PC-3 (cell line): ENCODE data around the gene SCNN1B. TPM values are rescaled to one million over a fixed set of nuclear protein-coding genes. Genes with fewer than 3 reads are reported as not detected.

Experiments
- ATAC-seq: fragments of 200-7000 bp; cut with Tn5 transposase; 2 replicates; pipeline ENCODE4 v1.9.1; 2020; ENCODE audit warnings: mild to moderate bottlenecking, moderate library complexity
- BruUV-seq: library from RNA; stranded (reverse); fragments of 400-500 nt; replicated peaks from 2 replicates; lab custom pipeline; 2021; lab: Mats Ljungman, UMichigan
- CTCF ChIA-PET: fragments of 300-600 bp; sonication (Branson Sonifier 250); formaldehyde crosslinking; loops from one replicate; lab custom pipeline; 2022; ENCODE audit warnings: antibody characterized with exemption; lab: Charles Lee
- POLR2A ChIA-PET: fragments of 300-600 bp; sonication (Branson Sonifier 250); formaldehyde crosslinking; loops from one replicate; lab custom pipeline; 2022; ENCODE audit warnings: antibody characterized with exemption; ENCODE audit not compliant: unreplicated experiment; lab: Charles Lee
- DNase-seq: peaks from one replicate; pipeline ENCODE4 v3.0.0-alpha.2; 2015
- H2AFZ ChIP-seq: fragments of 300-600 bp; sonication (generic); 2 replicates; pipeline ENCODE4 v1.6.0; 2016; ENCODE audit warnings: antibody characterized with exemption, low read length
- H3F3A ChIP-seq: fragments of 300-600 bp; sonication (generic); one replicate; pipeline ENCODE4 v1.6.0; 2017; ENCODE audit warnings: antibody characterized with exemption, low read length, control low read depth, mild to moderate bottlenecking; ENCODE audit not compliant: unreplicated experiment
- H3K27ac ChIP-seq: fragments of 300-600 bp; sonication (generic); 2 replicates; pipeline ENCODE4 v1.5.1; 2016; ENCODE audit warnings: mild to moderate bottlenecking, low read length
- H3K27me3 ChIP-seq: fragments of 300-600 bp; sonication (generic); 2 replicates; pipeline ENCODE4 v1.6.1; 2016; ENCODE audit warnings: low read length, mixed read lengths
- H3K36me3 ChIP-seq: fragments of 300-600 bp; sonication (generic); 2 replicates; pipeline ENCODE4 v1.6.1; 2016; ENCODE audit warnings: low read depth, mixed run types, low read length, mixed read lengths
- H3K4me1 ChIP-seq: fragments of 300-600 bp; sonication (generic); 2 replicates; pipeline ENCODE4 v1.5.1; 2016; ENCODE audit warnings: low read length; ENCODE audit not compliant: insufficient read depth
- H3K4me2 ChIP-seq: fragments of 300-600 bp; sonication (generic); 2 replicates; pipeline ENCODE4 v1.6.0; 2016; ENCODE audit warnings: low read length
- H3K4me3 ChIP-seq: fragments of 300-600 bp; sonication (generic); 2 replicates; pipeline ENCODE4 v1.5.1; 2016; ENCODE audit warnings: mild to moderate bottlenecking, low read length, mixed read lengths
- H3K79me2 ChIP-seq: fragments of 300-600 bp; sonication (generic); 2 replicates; pipeline ENCODE4 v1.6.1; 2017; ENCODE audit warnings: low read length, mixed read lengths
- H3K9ac ChIP-seq: fragments of 300-600 bp; sonication (generic); 2 replicates; pipeline ENCODE4 v1.6.0; 2016; ENCODE audit warnings: mild to moderate bottlenecking, low read length
- H3K9me2 ChIP-seq: fragments of 300-600 bp; sonication (generic); replicated peaks from 2 replicates; pipeline ENCODE4 v1.6.1; 2016; ENCODE audit warnings: mixed run types, low read length, mixed read lengths
- H3K9me3 ChIP-seq: fragments of 300-600 bp; sonication (generic); 2 replicates; pipeline ENCODE4 v1.6.1; 2016; ENCODE audit warnings: low read length, mixed read lengths
- H4K20me1 ChIP-seq: fragments of 300-600 bp; sonication (generic); 2 replicates; pipeline ENCODE4 v1.6.1; 2016; ENCODE audit warnings: low read length, mixed read lengths
- CTCF ChIP-seq: fragments of 300-600 bp; sonication (generic); conservative IDR thresholded peaks from 2 replicates; pipeline ENCODE4 v1.5.1; 2017; ENCODE audit warnings: antibody characterized with exemption, low read depth, mild to moderate bottlenecking, low read length
- EZH2 ChIP-seq: fragments of 300-600 bp; sonication (generic); IDR thresholded peaks from one replicate; pipeline ENCODE4 v1.6.1; 2017; ENCODE audit warnings: antibody characterized with exemption, mild to moderate bottlenecking, low read length; ENCODE audit not compliant: unreplicated experiment
- EZH2phosphoT487 ChIP-seq: fragments of 300-600 bp; sonication (generic); IDR thresholded peaks from 2 replicates; pipeline ENCODE4 v1.6.1; 2018; ENCODE audit warnings: mild to moderate bottlenecking, antibody characterized with exemption, low read length, borderline replicate concordance
- intact Hi-C: fragments of 100-400 bp; cut with micrococcal nuclease; formaldehyde crosslinking; loops from 2 replicates; pipeline ENCODE4 v1.9.0; 2023
- total RNA-seq: library from RNA; depleted of rRNA; stranded (reverse); fragments of >200 nt; gene quantifications from 2 replicates; pipeline ENCODE4 v1.2.3, GENCODE V29; 2014

Gene SCNN1B
- total RNA-seq, 1 experiment from 2014 or later: 4.1 TPM

GRCh38 chr16:23420011-23420410 lies 117.9 kb downstream of the SCNN1B start:
- no peak for ATAC-seq
- Histone ChIP-seq H3K36me3 (no peaks in the 10 kb centered on the region), H3F3A (no peaks in the 10 kb centered on the region), H3K79me2 (no peaks in the 10 kb centered on the region), H2AFZ (no peak overlapping the region), H3K4me3 (no peak overlapping the region), H4K20me1 (no peaks in the 10 kb centered on the region), H3K4me1 (peaks cover 19% of the 10 kb centered on the region), H3K27me3 (no peaks in the 10 kb centered on the region), H3K9me3 (no peaks in the 10 kb centered on the region), H3K4me2 (no peak overlapping the region), H3K27ac (no peak overlapping the region), H3K9me2 (no peaks in the 10 kb centered on the region), H3K9ac (no peak overlapping the region)
- POLR2A ChIA-PET: no interaction called here
- CTCF ChIA-PET: no interaction called here
- DNase-seq: no peak
- TF ChIP-seq EZH2: no peak
- TF ChIP-seq CTCF: no peak
- no peak for TF ChIP-seq EZH2phosphoT487
- no TSS peak for BruUV-seq
- intact Hi-C loops: loop anchor here (5.0 kb wide), 1 partner anchor 138 kb away; no protein-coding TSS in a partner anchor

GRCh38 chr16:23423496-23424049 lies 121.5 kb downstream of the SCNN1B start:
- no TSS peak for BruUV-seq
- no peaks in the 10 kb centered on the region for H3F3A ChIP-seq
- TF ChIP-seq EZH2 (no peak), CTCF (no peak), EZH2phosphoT487 (no peak)
- ATAC-seq (peak; percentile 78), DNase-seq (peak; percentile 94)
- no peaks in the 10 kb centered on the region for H3K27me3 ChIP-seq
- peaks cover 19% of the 10 kb centered on the region for H3K4me1 ChIP-seq
- H3K79me2 ChIP-seq: no peaks in the 10 kb centered on the region
- H4K20me1 ChIP-seq: no peaks in the 10 kb centered on the region
- no peak overlapping the region for H3K4me3 ChIP-seq
- CTCF ChIA-PET: interaction anchor here (0.7 to 1.8 kb wide), 3 partner anchors 8 to 33 kb away, joined by 3 to 6 read pairs (median 6); no protein-coding TSS in a partner anchor
- no peaks in the 10 kb centered on the region for H3K36me3 ChIP-seq
- no peaks in the 10 kb centered on the region for H3K9me2 ChIP-seq
- H3K4me2 ChIP-seq: peak overlapping the region; percentile 25; the same call in 1 of the 2 replicates
- H3K9me3 ChIP-seq: no peaks in the 10 kb centered on the region
- H3K27ac ChIP-seq: peak overlapping the region; percentile 98
- intact Hi-C loops: loop anchor here (2.0 to 5.0 kb wide), 2 partner anchors 33 to 141 kb away; no protein-coding TSS in a partner anchor
- no peak overlapping the region for H2AFZ ChIP-seq
- H3K9ac ChIP-seq: peak overlapping the region; percentile 67
- POLR2A ChIA-PET: interaction anchor here (0.5 kb wide), 1 partner anchor 71 kb away, joined by 3 read pairs; no protein-coding TSS in a partner anchor
